GF-D8 (cell line): ENCODE results near the gene DYTN.

ENCODE experiments used
- DNase-seq: peaks from one replicate; lab custom pipeline; 2025; lab: John Stamatoyannopoulos, UW

DYTN gene

DNA sequence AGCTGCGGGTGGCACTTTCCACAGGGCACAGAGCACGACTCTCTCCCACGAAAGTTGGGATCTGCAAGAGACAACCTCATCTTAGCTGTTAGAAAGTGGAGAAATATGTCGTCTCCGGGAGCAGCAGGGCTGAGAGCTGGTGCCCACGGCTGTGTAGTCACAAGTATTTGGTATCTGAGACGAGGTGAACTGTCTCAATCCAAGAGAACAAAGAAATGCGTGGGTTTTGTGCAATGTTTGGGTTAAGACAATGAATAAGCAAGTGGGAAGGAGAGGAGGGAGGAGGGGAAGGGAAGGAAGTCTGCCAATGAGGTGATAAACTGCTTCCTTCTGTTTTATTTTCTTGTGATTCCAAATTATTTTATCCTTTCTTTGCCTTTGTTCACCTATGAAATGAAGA, 18.0 kb downstream of the DYTN start:
- DNase-seq: peak; percentile 28

DNA sequence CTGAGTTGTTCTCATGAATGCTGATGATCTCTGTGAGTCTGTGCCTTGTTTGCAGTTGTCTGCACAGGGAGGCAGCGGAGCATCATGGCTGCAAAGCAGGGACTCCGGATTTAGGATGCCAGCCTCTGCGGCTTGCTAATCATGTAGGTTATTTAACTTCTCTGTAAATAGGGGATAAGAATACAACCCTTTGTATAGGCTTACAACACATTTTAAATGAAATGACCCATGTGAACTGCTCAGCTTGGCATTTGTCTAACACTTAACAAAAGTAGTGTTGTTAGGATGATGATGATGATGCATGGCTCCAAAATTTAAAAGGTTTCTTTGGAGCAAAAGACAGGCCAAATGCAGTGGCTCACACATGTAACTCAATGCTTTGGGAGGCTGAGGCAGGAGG, 19.4 kb downstream of the DYTN start:
- DNase-seq: no peak

GRCh38 chr2:206696910-206697309, 21.3 kb downstream of the DYTN start:
- no peak for DNase-seq

DNA sequence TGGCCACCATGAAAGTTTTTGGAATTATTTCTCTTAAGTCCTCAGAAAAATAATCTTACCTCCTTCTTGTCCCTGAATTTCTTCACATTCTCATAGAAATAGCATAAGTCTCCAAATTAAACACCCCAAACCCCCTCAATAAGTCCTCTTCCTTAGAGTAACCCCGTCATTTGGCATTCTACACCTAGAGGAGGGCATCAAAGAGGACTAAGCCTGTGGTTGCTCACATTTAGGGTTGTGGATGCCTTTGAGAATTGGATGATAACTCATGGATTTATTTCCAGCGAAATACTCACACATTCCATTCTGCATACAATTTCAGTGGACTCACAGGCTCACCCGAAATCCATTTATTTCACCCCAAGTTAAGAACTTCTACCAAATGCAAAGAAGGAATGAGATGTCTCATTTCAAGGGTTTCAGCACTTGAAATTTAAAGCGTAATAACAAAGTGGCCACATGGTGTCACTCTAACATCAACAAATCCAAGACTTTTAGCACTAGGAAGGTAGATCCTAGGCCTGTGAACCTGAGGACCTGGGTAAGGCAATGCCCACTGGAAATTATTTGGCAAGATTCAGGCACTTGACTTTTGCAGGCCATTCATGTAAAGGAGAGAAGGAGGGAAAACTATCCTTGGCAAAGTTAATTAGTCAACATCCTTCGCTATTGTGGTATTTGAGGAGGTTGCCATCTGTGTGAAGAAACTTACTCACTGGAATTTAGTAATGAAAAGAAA, 24.6 kb downstream of the DYTN start:
- no peak for DNase-seq

DNA sequence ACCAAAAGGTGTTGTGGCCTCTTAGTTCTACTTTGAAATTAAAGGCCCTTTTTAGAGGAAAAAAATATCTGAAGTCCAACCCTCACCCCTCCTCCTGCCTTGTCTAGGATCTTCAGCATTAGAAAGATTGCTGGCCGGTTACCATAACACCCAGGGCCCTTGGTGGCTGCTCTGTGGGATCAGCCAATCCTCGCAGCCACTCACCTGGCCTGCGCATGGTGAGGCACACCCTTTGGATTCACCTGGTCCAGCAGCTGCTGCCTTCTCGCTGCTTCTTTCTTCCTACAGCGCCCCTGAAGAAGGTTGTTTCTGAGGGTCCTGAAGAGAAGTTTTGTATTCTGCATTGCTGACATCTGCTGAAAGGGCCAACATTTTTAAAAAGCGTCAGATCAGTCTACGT, 25.2 kb downstream of the DYTN start:
- DNase-seq: no peak

- no peak for DNase-seq
Measured at GRCh38 chr2:206688990-206689389, 29.2 kb downstream of the DYTN start.

GRCh38 chr2:206688453-206688852, 29.7 kb downstream of the DYTN start:
- DNase-seq: no peak

- no peak for DNase-seq
Measured at GRCh38 chr2:206683546-206683945, 34.6 kb downstream of the DYTN start.

- DNase-seq: no peak
Measured at GRCh38 chr2:206670531-206671319, 47.5 kb downstream of the DYTN start.

- DNase-seq: no peak
Measured at GRCh38 chr2:206665251-206665650, 52.9 kb downstream of the DYTN start.

GRCh38 chr2:206657087-206657486, 61.1 kb downstream of the DYTN start:
- DNase-seq: no peak

DNA sequence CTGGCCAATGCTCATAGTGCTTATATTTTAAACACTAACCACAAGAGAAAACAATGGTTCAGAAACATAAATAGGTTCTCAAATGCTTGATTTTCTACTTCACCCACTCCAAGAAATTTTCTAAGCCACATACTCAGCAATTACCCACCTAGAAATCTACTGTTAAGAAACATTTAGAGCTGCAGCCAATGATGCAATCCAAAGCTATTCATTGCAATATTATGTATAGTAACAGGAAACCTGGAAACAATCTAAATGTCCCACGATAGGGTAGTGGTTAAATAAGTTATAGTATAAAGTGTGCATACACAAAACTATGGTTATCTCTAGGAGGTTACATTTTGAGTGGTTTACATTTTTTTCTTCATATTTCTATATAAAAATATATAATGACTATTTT, 70.2 kb downstream of the DYTN start:
- no peak for DNase-seq

DNA sequence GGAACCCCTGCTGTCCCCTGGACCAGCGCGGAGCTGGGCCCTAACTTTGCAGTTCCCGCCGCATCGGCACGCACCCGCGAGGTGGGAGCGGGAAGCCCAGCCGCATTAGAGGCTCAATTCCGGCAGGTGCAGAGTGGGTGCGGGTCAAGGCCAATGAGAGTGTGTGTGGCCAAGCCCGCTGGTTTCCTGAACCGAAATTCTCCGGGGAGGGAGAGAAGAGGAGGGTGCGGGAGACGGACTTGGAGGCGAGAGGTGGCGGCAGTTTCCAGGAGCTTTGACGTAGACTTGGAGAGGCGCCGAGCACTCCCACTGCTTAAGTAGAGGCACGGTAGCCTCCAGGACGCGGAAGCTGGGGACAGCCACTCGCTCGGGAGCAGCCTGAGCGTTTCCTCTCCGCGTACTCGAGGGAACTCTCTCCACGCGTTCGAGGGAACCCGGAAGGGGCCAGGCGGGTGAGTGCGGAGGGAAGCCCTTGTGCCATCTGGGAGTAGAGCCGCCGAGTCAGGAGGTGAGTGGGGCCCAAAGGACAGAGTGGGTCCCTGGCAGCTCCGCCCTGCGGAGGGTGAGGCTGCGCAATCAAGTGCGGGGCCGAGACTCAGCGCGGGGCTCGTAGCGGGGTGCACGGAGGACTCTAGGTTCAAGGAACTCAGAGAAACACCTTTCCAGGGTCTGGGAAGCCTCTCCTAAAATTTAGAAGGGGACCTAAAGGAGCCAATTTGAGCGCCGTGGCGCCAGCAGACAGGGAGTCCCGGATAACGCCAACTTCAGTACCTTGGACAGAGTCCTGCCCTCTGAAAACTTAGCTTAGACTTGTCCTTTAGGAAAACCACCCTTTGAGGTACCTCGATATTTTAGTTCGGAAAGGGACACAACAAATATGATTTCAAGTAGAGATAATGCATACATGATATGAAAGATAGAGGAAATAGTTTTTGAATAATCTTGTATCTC, 75.8 kb downstream of the DYTN start, which contains the start of gene FAM237A:
TSS of gene FAM237A (plus strand) at position 413 of the 951 bp plus-strand sequence. CDS start 1,750 bp downstream, outside the sequence.
- no peak for DNase-seq

DNA sequence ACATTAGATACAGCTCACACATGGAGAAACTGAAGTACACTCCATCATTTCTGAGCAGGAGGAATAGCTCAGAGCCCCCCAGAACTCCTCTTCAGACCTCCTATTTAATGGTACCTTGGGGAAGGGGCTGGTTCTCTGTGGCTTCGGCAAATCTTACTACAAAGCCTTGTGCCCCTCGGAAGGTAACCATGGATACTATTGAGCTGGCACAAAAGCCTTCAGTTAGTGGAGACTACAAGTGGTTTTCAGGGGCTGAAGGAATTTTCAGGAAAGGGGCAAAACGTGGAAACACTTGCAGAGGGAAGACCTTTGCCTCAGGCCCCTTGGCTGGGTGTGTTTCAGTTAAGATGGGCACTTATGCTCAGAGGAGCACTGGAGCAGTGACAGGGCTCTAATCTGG, 77.0 kb downstream of the DYTN start:
- no peak for DNase-seq

- no peak for DNase-seq
Measured at GRCh38 chr2:206639636-206640035, 78.6 kb downstream of the DYTN start.

- no peak for DNase-seq
Measured at GRCh38 chr2:206635015-206635414, 83.2 kb downstream of the DYTN start.

DNA sequence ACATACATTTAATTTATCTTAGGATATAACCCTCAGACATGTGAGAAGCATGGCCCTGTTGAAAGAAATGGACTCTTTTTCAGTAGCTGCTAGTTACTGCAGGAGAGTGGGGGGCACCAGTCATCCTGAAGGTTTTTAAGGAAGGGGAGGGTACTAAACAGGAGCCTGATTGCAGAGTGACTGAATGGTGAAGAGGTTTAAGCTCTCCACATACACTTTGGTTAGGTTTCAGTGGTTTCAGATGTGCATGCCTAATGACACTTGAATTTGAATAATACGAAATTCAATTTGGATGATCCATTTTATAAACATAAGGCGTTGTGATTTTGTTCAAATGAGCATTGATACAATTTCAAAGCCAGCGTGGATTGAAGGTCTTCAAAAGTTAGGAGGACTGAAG, 86.9 kb downstream of the DYTN start:
- no peak for DNase-seq

GRCh38 chr2:206627632-206628031, 90.6 kb downstream of the DYTN start:
- no peak for DNase-seq

- no peak for DNase-seq
Measured at GRCh38 chr2:206626108-206626507, 92.1 kb downstream of the DYTN start.

- no peak for DNase-seq
Measured at GRCh38 chr2:206619011-206619410, 99.2 kb downstream of the DYTN start.

DNA sequence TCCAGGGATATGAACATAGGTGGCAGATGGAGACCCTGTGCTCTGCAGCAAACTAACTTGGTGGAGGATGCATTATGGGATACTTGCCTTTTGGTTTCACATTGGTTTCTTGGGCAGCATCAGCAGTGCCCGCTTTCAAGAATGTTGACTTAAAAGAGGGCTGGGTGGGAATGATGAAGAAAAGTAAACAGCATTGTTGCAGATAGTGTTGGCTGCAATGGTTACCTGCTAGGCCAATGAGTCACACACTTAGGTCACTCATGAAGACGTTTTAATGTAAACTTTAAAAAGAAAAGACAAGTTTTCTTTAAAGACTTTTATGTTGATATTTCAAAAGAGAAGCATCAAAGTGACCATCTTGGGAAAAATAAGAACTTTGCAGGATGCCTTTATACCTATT, 102.0 kb downstream of the DYTN start:
- no peak for DNase-seq

GRCh38 chr2:206615417-206616089, 102.6 kb downstream of the DYTN start:
- no peak for DNase-seq
